DMS153 treated with DMSO at 0.1 percent for 48 hours (cell line): ENCODE results near the gene SAMD3.
"Not testable (repeated sequence)": the region's sequence is repeated elsewhere in the genome, so short reads cannot be mapped to it uniquely, and the experiment has no call there.

ENCODE experiments used
- DNase-seq: peaks from one replicate; lab custom pipeline; 2025; ENCODE audit not compliant: unreplicated experiment; lab: John Stamatoyannopoulos, UW

SAMD3 gene

GRCh38 chr6:130212215-130212874 lies 10.4 kb downstream of the SAMD3 start:
- DNase-seq: no peak

DNA sequence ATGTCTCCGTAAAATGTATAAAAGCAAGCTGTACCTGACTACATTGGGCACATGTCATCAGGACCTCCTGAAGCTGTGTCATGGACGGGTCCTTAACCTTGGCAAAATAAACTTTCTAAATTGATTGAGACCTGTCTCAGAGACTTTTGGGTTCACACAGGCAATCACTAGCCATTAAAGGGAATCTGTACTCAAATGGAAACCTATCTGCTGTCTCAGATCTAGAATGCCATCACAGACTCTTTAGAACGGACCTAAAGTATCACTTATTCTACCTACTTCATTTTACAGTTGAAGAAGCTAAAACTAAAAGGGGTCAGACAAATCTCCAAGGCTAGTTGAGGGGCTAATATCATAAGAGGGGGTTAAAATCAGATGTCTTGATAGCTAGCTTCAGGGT lies 11.1 kb downstream of the SAMD3 start:
- no peak for DNase-seq

DNA sequence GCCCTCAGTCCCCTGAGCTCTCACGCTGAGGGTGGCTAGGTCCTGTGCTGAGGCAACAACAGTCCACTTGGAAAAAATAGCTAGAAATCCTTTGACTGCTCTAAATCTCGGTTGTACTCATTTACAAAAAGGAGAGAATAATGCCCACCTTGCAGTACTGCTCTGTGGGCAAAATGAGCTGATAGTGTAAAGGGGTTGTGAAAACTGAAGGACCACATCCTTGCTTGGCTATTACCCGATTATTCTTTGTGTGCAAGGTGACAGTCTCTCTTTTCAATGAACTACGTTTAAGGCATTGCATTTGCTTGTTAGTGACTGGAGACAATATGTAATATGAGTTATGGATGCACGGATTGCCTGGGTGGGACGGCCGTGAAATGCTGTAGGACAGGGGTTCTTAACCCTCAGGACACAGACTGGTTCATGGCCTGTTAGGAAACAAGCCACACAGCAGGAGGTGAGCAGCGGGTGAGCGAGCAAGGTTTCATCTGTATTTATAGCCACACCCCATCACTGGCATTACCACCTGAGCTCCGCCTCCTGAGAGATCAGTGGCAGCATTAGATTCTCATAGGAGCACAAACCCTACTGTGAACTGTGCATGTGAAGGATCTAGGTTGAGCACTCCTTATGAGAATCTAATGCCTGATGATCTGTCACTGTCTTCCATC lies 14.6 kb downstream of the SAMD3 start:
- DNase-seq: no peak

- DNase-seq: no peak
Observed at GRCh38 chr6:130206479-130206878, 16.3 kb downstream of the SAMD3 start.

GRCh38 chr6:130204322-130204721 lies 18.4 kb downstream of the SAMD3 start:
- no peak for DNase-seq

DNA sequence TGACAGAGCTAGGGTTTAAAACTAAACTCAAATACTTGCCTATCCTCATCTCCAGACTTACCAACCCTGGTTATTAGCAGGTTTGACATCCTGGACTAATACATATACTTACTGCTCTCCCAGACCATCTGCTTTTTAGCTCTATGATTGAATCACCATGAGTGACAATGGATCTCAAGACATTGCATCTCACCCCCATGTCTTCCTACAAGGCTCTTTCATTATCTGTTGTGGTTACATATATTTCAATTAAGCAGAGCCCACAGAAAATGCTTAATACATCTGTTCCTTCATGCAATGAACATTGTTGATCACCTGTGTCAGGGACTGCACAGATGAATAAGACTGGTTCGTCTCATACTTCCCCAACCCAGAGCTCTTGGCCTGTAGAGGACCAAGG lies 19.4 kb downstream of the SAMD3 start:
- DNase-seq: no peak

DNA sequence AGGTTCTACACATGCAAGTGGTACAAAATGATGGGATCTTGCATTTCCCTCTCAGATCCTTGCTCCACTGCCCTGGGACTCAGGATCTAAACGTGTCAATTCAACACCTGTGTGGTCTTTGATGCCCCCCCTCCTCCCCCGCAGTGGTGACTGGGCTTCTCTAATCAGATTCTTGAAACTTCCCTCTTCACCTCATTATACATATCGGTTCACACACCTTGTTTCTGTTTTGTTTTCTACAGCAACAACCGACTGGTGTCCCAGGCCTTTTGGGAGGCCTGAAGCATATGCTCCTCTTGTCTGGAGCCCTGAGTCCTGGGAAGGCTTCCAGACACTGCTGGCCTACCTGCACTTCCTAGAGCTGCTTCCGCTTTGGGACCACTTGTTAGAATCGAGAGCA lies 20.0 kb downstream of the SAMD3 start:
- DNase-seq: no peak

DNA sequence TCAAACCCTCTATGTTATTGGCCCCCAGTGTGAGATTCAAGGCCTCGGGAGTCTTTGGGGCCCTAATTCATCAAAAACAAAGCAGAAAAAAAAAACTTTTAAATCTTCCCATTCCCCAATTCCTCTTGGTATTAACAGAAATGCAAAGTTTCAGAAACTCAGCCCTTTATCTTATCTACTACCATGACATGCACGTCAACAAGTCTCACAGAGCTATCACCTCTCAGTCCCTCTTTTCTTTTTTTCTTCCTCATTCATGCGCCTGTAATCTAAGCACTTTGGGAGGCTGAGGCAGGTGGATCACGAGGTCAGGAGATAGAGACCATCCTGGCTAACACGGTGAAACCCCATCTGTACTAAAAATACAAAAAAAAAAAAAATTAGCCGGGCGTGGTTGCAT lies 22.7 kb downstream of the SAMD3 start:
- no peak for DNase-seq

DNA sequence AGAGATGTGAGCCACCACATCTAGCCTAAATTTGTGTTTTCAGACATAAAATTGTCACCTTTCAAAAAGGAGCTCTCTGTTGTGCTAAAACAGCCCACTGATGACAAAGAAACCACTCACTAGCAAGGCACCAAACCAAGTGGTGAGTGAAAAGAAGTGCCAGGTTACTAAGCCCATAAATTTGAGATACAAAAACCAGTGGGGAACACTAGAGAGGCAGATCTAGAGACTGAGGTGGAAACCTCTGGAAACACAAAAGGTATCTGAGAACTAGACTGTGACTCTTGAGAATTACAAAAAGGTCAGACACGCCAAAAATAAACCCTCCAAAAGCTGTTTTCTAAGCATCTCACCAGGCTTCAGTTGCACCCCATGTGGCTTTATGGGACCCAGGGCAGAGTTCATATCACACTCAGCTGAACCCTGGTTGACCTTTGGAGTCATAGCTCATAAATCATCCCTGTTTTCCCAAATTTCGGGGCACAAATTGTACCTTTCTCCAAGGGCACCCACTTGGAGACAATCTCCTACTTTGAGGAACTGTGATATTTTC lies 24.2 kb downstream of the SAMD3 start:
- DNase-seq: no peak

DNA sequence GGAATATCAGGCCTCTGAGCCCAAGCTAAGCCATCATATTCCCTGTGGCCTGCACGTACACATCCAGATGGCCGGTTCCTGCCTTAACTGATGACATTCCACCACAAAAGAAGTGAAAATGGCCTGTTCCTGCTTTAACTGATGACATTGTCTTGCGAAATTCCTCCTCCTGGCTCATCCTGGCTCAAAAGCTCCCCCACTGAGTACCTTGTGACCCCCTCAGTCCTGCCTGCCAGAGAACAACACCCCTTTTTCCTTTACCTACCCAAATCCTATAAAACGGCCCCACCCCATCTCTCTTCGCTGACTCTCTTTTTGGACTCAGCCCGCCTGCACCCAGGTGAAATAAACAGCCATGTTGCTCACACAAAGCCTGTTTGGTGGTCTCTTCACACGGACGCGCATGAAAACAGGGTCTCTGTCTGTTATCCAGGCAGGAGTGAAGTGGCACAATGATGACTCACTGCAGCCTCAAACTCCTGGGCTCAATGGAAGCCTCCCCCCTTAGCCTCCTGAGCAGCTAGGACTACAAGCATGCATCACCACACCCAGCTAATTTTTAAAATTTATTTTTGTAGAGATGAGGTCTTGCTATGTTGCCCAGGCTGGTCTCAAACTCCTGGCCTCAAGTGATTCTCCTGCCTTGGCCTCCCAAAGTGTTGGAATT lies 24.8 kb downstream of the SAMD3 start:
- DNase-seq: not testable (repeated sequence)

- not testable (repeated sequence) for DNase-seq
Observed at GRCh38 chr6:130194434-130194833, 28.3 kb downstream of the SAMD3 start.

GRCh38 chr6:130190701-130191690 lies 31.8 kb downstream of the SAMD3 start:
- DNase-seq: no peak

- DNase-seq: no peak
Observed at GRCh38 chr6:130189531-130190397, 33.0 kb downstream of the SAMD3 start.

DNA sequence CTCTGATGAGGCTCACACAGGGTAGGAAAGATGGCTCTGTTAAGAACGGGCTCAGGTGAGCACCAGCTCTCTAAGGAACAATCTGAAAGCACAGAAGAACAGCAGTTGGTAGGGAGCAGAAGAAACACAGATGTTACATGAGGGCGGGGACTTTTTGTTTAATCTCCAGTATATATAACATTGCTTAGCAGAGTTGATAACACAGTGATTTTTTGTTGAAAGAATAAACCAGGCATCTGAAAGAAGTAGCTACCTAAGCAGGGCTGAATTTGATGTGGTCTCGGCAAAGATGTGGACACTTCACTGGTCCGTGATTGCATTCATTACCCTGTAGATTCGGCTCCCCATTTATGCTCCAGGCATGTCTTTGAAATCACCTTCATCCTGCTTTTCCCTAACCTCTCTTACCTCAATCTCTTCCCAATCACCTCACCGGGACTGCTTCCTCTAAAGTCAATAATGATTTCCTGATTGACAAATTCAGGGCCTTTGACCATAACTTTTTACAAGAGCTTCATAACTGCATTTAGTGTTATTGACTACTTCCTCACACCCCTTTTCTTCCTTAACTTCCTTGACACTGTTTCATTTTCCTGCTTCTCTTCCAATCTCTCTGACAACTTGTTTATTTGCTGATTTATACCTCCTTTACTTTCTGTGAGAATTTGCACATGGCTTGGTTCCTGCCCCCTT lies 34.4 kb downstream of the SAMD3 start:
- DNase-seq: no peak

GRCh38 chr6:130187335-130188206 lies 35.2 kb downstream of the SAMD3 start:
- DNase-seq: no peak

DNA sequence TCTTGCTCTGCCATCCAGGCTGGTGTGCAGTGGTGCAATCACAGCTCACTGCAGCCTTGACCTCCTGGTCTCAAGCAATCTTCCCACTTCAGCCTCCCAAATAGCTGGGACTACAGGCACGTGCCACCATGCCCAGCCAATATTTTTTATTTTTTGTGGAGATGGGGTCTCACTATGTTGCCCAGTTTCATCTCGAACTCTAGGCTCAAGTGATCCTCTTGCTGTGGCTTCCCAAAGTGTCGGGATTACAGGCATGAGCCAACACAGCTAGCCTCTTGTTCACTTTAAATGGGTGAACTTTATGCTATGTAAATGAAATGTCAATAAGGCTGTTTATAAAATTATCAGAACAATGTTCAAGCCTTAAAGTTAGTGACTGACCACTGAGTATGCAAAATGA lies 37.1 kb downstream of the SAMD3 start:
- DNase-seq: no peak

GRCh38 chr6:130183271-130184222 lies 39.2 kb downstream of the SAMD3 start:
- DNase-seq: no peak
